Fibroblast of lung (primary cell): ENCODE results near the gene NEB.

Experiments
- CTCF ChIP-seq, 2 donors: IDR thresholded peaks in 1 of 2; conservative IDR thresholded peaks in 1 of 2; 1 replicate in 1 of 2; 2 replicates in 1 of 2; pipeline ENCODE4 v1.5.1; 2011 to 2012; ENCODE audit warnings: low read length in 2 of 2, control low read depth in 1 of 2, inconsistent platforms in 1 of 2, low read depth in 1 of 2, mild to moderate bottlenecking in 1 of 2
- EZH2 ChIP-seq: IDR thresholded peaks from 2 replicates; pipeline ENCODE4 v1.5.1; 2012; ENCODE audit warnings: low read length, control low read depth, mild to moderate bottlenecking; ENCODE audit errors: missing control alignments

- TF ChIP-seq CTCF (conservative IDR thresholded peaks at IDR 0.05 in 1 of 2, IDR thresholded peaks at IDR 0.05 in 1 of 2; ENCODE audit: low read depth in 1 of 2, low read length in 2 of 2) (no peak), EZH2 (no peak)
Observed at GRCh38 chr2:151465771-151466170, 268.5 kb downstream of the NEB start.
